H1 (cell line): ENCODE measurements around the gene MAGI2.

Experiments used
- BRCA1 ChIP-seq: IDR thresholded peaks from 2 replicates; pipeline ENCODE4 v1.6.1; 2012; ENCODE audit warnings: low read depth, low read length, improper control_type of control experiment
- CHD2 ChIP-seq: IDR thresholded peaks from 2 replicates; pipeline ENCODE4 v1.6.1; 2012; ENCODE audit warnings: low read length, improper control_type of control experiment
- CTCF ChIP-seq, 3 experiments: IDR thresholded peaks; 1 replicate in 2 of 3; 2 replicates in 1 of 3; pipeline versions ENCODE4 v1.5.1 to v1.6.1; 2011; ENCODE audit warnings: low read length in 3 of 3, mild to moderate bottlenecking in 3 of 3, inconsistent platforms in 2 of 3, low read depth in 1 of 3, moderate library complexity in 1 of 3; ENCODE audit not compliant: insufficient read depth in 1 of 3; ENCODE audit errors: control extremely low read depth in 1 of 3
- EP300 ChIP-seq, 2 experiments: IDR thresholded peaks; 1 replicate in 1 of 2; 2 replicates in 1 of 2; pipeline ENCODE4 v1.6.1; 2011 to 2012; ENCODE audit warnings: low read depth in 2 of 2, low read length in 2 of 2, mild to moderate bottlenecking in 2 of 2, borderline replicate concordance in 1 of 2, inconsistent platforms in 1 of 2, moderate library complexity in 1 of 2
- EZH2 ChIP-seq: fragments of 200-600 bp; sonication (generic); IDR thresholded peaks from 2 replicates; pipeline ENCODE4 v1.7.1; 2012; ENCODE audit warnings: low read depth, mild to moderate bottlenecking, moderate library complexity, low read length, inconsistent platforms; ENCODE audit not compliant: severe bottlenecking
- MAFK ChIP-seq: IDR thresholded peaks from 2 replicates; pipeline ENCODE4 v1.6.1; 2012; ENCODE audit warnings: low read depth, mild to moderate bottlenecking, improper control_type of control experiment, low read length
- NANOG ChIP-seq: IDR thresholded peaks from 2 replicates; pipeline ENCODE4 v1.6.1; 2011; ENCODE audit warnings: low read length, low read depth, mild to moderate bottlenecking, inconsistent platforms; ENCODE audit not compliant: insufficient read depth, poor library complexity, severe bottlenecking
- POLR2A ChIP-seq, 2 experiments: IDR thresholded peaks; 1 replicate in 1 of 2; 2 replicates in 1 of 2; pipeline ENCODE4 v1.6.1; 2011; ENCODE audit warnings: low read depth in 2 of 2, low read length in 2 of 2, mild to moderate bottlenecking in 2 of 2; ENCODE audit errors: control extremely low read depth in 1 of 2
- RBBP5 ChIP-seq: IDR thresholded peaks from 2 replicates; pipeline ENCODE4 v1.7.1; 2012; ENCODE audit warnings: low read depth, mild to moderate bottlenecking, inconsistent platforms, low read length, moderate library complexity, borderline replicate concordance
- RNF2 ChIP-seq: fragments of 200-900, 300-1000 bp; sonication (generic); IDR thresholded peaks from 2 replicates; pipeline ENCODE4 v1.7.1; 2016; ENCODE audit warnings: borderline replicate concordance, low read depth, mild to moderate bottlenecking, antibody characterized with exemption, low read length; ENCODE audit not compliant: poor library complexity, severe bottlenecking; ENCODE audit errors: missing control alignments
- RXRA ChIP-seq: IDR thresholded peaks from 2 replicates; pipeline ENCODE4 v1.6.1; 2011; ENCODE audit warnings: low read depth, mild to moderate bottlenecking, low read length, moderate library complexity; ENCODE audit not compliant: insufficient read depth
- TAF1 ChIP-seq: IDR thresholded peaks from 2 replicates; pipeline ENCODE4 v1.6.1; 2011; ENCODE audit warnings: mild to moderate bottlenecking, low read depth, low read length
- ZNF274 ChIP-seq: IDR thresholded peaks from 2 replicates; pipeline ENCODE4 v1.7.0; 2012; ENCODE audit warnings: low read length, borderline replicate concordance; ENCODE audit errors: extremely low read depth

DNA sequence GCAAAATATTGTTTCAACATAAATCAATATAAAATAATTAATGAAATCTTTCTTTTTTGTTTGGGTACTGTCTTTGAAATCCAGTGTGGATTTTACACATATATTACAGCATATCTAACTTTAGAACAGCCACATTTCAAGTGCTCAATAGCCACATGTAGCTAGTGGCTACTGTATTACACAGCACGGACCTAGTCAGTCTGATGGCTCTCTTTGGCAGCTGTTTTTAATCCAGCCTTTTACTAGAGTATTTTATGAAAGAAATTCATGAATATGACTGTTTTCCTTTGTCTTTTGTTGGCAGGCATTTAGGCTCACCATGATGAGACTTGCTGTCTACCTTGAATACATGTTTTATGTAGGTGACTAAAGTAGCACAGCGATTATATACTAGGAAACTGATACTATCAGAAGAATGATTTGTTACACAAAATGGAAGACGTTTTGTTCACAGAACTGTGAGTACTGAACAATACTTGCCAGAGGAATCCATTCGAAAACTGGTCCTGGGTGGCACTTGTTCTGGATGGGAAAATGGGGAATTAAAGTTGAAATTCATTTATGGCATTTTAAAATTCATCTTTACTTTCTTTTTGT is 1268.2 kb downstream of the MAGI2 start:
- TF ChIP-seq EP300 (IDR thresholded peaks at IDR 0.05; ENCODE audit: borderline replicate concordance in 1 of 2, low read depth in 2 of 2, low read length in 2 of 2) (no peak), CTCF (IDR thresholded peaks at IDR 0.05; ENCODE audit: control extremely low read depth in 1 of 3, insufficient read depth in 1 of 3, low read depth in 1 of 3, low read length in 3 of 3) (no peak), EZH2 (no peak), MAFK (no peak), TAF1 (no peak), CHD2 (no peak), RXRA (no peak), BRCA1 (no peak), POLR2A (IDR thresholded peaks at IDR 0.05; ENCODE audit: control extremely low read depth in 1 of 2, low read depth in 2 of 2, low read length in 2 of 2) (no peak), RNF2 (no peak), NANOG (no peak), RBBP5 (no peak), ZNF274 (no peak)
